ES-I3 (cell line): ENCODE measurements around the gene HGS.

Experiments used
- H3K36me3 ChIP-seq: 2 replicates; pipeline ENCODE4 v1.6.1; 2013; ENCODE audit warnings: mild to moderate bottlenecking, low read length, control low read depth, moderate library complexity; ENCODE audit not compliant: insufficient read depth
- H3K4me1 ChIP-seq: 2 replicates; pipeline ENCODE4 v1.6.1; 2013; ENCODE audit warnings: mild to moderate bottlenecking, control low read depth, low read length; ENCODE audit not compliant: insufficient read depth
- H3K9ac ChIP-seq: 2 replicates; pipeline ENCODE4 v1.6.1; 2013; ENCODE audit warnings: low read depth, mild to moderate bottlenecking, low read length, moderate library complexity
- H3K9me3 ChIP-seq: 2 replicates; pipeline ENCODE4 v1.6.1; 2013; ENCODE audit warnings: mild to moderate bottlenecking, low read length, moderate library complexity; ENCODE audit not compliant: control insufficient read depth, insufficient read depth

HGS gene

DNA sequence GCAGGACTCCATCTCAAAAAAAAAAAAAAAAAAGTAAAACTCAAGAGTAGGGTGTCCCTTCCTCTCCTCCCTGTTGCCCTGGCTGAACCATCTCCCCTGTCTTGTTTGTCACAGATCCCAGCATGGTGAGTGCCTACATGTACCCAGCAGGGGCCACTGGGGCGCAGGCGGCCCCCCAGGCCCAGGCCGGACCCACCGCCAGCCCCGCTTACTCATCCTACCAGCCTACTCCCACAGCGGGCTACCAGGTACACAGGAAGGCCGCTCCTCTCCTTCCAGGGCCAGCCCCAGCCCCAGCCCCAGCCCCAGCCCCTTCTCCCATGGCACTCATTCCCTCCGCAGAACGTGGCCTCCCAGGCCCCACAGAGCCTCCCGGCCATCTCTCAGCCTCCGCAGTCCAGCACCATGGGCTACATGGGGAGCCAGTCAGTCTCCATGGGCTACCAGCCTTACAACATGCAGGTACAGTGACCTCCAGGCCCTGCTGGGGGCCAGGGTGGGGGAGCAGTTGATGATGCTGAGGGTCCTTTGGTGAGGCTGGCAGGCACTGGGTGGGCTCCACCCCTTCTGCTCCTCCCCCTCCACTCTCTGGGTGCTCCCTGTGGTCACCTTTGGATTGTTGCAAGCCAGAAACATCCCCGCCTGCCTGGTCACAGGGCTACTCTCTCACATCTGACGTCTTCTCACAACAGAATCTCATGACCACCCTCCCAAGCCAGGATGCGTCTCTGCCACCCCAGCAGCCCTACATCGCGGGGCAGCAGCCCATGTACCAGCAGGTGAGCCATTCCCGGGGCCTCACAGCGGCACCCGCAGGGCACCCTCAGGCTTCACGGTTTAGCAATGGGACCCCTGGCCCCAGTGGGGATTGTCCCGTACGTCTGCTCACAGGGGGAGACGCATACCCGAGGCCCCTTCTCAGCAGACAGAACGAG, 16.8 kb downstream of the HGS start:
- no peak overlapping the region for H3K9ac ChIP-seq
- peaks cover 28% of the 10 kb centered on the region for H3K36me3 ChIP-seq
- no peaks in the 10 kb centered on the region for H3K9me3 ChIP-seq
- peaks cover 7% of the 10 kb centered on the region; the same call in 1 of the 2 replicates for H3K4me1 ChIP-seq

DNA sequence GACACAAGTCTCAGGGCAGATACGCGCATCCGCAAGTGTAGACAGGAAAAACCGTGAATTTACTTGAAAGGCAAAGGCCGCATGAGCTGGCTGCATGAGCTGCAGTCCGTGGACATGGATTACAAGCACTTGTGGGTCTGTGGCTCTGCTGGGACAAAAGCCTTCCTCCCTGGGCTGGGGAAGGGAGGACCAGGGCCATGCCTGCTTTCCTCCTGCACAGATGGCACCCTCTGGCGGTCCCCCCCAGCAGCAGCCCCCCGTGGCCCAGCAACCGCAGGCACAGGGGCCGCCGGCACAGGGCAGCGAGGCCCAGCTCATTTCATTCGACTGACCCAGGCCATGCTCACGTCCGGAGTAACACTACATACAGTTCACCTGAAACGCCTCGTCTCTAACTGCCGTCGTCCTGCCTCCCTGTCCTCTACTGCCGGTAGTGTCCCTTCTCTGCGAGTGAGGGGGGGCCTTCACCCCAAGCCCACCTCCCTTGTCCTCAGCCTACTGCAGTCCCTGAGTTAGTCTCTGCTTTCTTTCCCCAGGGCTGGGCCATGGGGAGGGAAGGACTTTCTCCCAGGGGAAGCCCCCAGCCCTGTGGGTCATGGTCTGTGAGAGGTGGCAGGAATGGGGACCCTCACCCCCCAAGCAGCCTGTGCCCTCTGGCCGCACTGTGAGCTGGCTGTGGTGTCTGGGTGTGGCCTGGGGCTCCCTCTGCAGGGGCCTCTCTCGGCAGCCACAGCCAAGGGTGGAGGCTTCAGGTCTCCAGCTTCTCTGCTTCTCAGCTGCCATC, 17.7 kb downstream of the HGS start:
- Histone ChIP-seq H3K9ac (peak overlapping the region; percentile 90; the same call in 1 of the 2 replicates), H3K36me3 (peaks cover 28% of the 10 kb centered on the region), H3K9me3 (no peaks in the 10 kb centered on the region), H3K4me1 (peaks cover 7% of the 10 kb centered on the region; the same call in 1 of the 2 replicates)

DNA sequence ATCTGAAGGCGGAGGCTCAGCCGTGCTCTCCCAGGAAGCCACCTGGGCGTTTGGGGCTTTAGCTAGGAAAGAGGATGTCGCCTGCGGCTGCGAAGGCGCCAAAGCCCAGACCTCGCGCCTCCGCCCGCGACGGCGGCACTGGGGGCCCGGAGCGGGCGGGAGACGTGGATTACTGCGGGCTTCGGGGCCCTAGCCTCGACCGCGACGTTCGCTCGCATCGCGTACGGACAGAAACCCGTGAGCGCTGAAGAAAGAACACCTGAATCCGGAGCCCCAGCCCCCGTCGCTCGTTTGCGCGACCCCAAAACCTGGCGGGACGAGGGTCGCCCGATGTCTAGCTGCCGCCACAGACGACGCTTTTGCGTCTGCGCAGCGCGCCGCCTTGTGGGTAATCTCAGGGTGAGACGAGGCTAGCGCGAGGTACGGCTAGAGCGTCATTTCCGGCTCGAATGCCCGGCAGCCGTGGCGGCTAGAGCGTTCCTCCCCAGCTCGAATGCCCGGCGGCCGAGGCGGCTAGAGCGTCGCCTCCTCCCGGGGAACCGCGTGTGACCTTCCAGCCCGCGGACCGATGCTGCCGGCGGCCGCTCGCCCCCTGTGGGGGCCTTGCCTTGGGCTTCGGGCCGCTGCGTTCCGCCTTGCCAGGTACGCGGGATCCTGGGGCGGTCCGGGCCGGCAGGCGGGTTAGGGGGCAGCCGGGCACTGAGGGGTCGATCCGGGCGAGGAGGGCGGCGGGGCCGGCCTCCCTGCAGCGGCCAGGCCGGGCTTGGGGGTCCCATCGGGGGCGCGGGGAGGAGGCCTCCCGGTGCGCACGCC, 19.3 kb downstream of the HGS start, which contains the start of gene MRPL12:
MRPL12 (plus strand) TSS at position 434 of the 813 bp plus-strand sequence; CDS start at position 569, 135 bp downstream.
- Histone ChIP-seq H3K9ac (peak within 1 kb of the TSS; percentile 90), H3K4me1 (peaks cover 7% of the 10 kb centered on the region; the same call in 1 of the 2 replicates), H3K9me3 (no peaks in the 10 kb centered on the region), H3K36me3 (peaks cover 26% of the 10 kb centered on the region)

DNA sequence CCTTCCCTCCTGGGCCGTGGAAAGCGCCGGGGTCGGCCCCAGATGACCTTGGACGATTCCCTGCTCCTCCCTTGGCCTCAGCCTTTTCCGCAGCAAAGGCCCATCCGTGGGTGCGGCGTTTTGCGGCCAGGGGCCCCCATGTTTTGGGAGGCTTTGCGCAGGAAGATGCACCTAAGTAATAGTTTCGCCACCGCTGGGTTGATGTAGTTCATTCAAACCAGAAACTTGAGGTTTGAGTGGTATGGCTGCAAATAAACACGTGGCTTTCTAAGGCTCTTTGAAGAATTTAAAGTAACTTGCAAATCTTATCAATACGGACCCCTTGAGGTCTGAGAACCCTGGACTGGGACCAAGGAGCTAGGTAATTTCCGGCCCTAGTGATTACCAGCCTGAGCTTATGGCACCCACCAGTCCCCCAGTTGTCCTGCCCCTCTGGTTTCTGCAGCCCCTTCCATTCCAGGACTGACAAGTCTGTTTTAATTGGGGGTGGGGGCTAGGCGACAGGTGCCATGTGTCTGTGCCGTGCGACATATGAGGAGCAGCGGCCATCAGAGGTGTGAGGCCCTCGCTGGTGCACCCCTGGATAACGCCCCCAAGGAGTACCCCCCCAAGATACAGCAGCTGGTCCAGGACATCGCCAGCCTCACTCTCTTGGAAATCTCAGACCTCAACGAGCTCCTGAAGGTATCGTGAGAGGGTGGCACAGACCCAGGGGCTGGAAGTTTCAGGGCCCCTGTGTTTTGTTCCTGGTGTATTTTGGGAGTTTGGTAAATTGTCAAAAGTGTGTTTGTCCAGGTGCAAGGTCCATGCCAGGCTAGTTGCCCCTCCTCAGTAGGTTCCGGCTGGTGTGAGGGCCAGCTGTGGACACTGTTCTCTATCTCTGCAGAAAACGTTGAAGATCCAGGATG, 20.2 kb downstream of the HGS start:
- Histone ChIP-seq H3K9ac (peak overlapping the region; percentile 90), H3K4me1 (peaks cover 7% of the 10 kb centered on the region; the same call in 1 of the 2 replicates), H3K36me3 (peaks cover 21% of the 10 kb centered on the region), H3K9me3 (no peaks in the 10 kb centered on the region)

DNA sequence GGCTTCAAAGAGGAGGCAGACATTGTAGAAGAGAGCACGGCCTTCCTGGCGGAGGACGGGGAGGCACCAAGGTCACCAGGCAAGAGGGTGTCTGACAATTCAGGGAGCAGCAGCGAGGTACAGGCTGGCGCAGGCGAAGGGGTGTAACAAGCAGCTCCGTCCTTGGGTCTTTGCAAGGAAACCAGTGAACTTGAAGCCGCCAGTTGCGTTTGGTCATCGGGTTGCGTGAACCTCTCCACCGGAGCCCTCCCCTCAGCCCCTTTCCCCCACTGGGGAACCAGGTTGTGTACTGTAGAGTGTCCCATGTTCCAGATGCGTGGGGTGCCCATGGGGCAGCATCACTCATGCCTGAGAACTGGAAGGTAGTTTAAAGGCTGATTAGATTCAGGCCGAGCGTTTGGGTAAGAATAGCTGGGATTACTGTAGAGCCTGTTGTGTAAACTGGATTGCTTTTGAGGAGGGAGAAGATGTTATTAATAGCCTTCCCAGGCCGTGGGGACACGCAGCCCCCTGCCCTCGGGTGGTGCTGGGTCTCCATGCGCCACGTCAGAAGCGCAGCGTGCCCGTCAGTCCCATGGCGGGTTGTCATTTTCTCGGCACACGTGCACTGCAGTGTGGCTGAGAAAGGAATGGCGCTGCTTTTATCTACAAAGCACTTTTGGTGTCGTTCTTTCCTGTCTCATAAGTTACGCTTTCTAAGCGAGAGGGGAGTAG, 21.9 kb downstream of the HGS start:
- Histone ChIP-seq H3K9me3 (no peaks in the 10 kb centered on the region), H3K4me1 (peaks cover 13% of the 10 kb centered on the region; the same call in 1 of the 2 replicates), H3K9ac (no peak overlapping the region), H3K36me3 (peaks cover 20% of the 10 kb centered on the region)

DNA sequence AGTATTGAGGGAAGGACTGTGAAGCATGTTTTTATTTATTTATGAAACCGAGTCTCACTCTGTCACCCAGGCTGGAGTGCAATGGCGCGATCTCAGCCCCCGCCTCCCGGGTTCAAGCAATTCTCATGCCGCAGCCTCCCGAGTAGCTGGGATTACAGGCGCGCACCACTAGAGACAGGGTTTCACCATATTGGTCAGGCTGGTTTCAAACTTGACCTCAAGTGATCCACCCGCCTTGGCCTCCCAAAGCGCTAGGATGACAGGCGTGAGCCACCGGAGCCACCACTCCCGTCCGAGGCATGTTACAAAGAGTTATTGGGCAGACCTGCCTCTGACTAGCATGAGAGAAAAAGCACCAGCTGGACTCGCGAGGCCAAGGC, 22.4 kb downstream of the HGS start:
- H3K4me1 ChIP-seq: peaks cover 13% of the 10 kb centered on the region; the same call in 1 of the 2 replicates
- no peak overlapping the region for H3K9ac ChIP-seq
- no peaks in the 10 kb centered on the region for H3K9me3 ChIP-seq
- peaks cover 15% of the 10 kb centered on the region for H3K36me3 ChIP-seq

DNA sequence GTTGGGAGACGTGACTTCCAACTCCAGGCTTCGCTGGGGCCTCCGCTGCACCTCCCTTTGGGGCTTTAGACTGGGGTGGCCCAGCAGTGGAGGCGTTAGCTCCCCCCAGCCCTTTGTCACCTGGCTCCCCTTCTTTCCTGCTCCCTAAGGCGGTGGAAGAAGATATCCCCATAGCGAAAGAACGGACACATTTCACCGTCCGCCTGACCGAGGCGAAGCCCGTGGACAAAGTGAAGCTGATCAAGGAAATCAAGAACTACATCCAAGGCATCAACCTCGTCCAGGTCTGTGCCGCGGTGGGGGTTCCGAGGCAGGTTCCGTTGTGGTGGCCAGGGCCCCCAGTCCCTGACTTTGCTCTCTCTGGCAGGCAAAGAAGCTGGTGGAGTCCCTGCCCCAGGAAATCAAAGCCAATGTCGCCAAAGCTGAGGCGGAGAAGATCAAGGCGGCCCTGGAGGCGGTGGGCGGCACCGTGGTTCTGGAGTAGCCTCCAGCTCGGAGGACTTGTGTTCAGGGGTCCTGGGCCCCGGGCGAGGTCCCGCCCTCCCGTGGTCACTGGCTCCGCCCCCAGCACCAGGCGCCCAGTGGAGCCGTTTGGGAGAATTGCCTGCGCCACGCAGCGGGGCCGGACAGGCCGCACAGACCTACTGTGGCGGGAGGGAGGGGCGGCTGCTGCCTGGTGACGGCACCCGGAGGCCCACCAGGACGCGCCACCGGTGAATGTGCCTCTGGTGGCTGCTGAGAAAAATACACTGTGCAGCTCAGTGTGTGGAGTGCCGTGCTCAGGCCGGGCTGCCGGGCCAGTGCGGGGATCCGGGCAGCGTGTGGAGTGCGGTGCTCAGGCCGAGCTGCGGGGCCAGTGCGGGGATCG, 23.2 kb downstream of the HGS start:
- Histone ChIP-seq H3K9ac (no peak overlapping the region), H3K36me3 (peaks cover 10% of the 10 kb centered on the region), H3K4me1 (peaks cover 13% of the 10 kb centered on the region; the same call in 1 of the 2 replicates), H3K9me3 (no peaks in the 10 kb centered on the region)

DNA sequence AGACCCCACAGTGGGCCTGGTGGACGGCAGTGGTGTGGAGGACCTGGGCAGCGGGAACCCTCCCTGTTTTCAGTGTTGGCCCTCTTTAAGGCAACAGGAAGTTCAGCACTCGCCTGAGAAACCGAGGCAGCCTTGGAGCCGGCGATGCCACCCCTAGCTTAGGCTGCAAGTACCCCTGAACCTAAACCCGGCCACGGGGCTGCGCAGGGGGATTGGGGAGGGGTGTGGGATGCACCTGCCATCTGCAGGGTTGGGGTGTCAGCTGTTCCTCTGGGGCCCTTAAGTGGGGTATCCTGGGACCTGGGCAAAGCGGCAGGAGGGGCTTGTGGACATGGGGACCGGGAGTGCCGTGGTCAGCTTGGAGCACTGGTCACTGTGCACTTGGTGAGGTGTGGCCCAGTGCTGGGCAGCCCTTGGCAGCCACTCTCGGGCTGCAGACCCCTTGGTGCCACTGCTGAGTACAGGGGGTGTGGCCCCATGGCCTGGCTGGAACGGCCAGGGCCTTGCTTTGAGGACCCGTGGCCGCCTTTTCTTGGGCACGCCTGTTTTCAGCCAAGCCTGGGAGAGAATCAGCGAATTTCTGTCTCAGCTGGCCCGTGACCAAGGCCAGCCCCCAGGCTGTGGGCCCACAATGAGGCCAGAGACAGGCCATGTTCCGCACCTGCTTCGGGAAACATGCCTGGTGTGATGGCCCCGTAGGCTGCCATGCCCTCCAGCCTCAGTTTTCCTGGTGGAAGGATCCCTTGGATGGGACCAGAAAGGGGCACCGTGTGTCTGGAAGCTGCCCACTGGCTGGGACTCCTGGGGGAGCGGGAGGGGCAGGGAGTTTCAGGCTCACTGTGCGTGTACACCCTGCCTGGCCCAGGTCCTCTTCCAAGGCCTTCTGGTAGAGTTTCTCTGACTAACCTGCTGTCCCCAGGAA, 24.2 kb downstream of the HGS start:
- H3K9ac ChIP-seq: no peak overlapping the region
- H3K9me3 ChIP-seq: no peaks in the 10 kb centered on the region
- peaks cover 14% of the 10 kb centered on the region; the same call in 1 of the 2 replicates for H3K4me1 ChIP-seq
- peaks cover 10% of the 10 kb centered on the region for H3K36me3 ChIP-seq

DNA sequence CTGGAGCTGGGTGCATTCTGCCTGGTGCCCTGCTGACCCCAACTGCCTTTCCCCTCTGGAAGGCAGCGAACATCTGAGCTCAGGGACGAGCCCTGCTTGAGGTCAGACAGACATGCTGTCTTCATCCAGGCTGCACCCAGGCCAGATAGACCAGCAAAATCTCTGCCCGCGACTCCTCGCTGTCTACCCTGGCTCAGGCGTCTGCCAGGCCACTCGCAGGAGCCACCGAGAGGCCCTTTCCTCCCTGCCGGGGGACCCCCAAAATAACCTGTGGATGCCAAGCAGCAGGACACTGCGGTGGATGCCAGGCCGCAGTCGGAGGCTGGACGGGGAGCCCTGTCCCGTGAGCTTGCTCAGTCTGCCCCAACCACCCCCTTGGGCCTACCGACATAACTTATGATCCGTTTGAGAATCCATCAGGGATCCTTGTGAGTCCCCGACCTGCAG, 25.0 kb downstream of the HGS start:
- Histone ChIP-seq H3K9ac (no peak overlapping the region), H3K4me1 (peaks cover 19% of the 10 kb centered on the region; the same call in 1 of the 2 replicates), H3K36me3 (peaks cover 10% of the 10 kb centered on the region), H3K9me3 (no peaks in the 10 kb centered on the region)

DNA sequence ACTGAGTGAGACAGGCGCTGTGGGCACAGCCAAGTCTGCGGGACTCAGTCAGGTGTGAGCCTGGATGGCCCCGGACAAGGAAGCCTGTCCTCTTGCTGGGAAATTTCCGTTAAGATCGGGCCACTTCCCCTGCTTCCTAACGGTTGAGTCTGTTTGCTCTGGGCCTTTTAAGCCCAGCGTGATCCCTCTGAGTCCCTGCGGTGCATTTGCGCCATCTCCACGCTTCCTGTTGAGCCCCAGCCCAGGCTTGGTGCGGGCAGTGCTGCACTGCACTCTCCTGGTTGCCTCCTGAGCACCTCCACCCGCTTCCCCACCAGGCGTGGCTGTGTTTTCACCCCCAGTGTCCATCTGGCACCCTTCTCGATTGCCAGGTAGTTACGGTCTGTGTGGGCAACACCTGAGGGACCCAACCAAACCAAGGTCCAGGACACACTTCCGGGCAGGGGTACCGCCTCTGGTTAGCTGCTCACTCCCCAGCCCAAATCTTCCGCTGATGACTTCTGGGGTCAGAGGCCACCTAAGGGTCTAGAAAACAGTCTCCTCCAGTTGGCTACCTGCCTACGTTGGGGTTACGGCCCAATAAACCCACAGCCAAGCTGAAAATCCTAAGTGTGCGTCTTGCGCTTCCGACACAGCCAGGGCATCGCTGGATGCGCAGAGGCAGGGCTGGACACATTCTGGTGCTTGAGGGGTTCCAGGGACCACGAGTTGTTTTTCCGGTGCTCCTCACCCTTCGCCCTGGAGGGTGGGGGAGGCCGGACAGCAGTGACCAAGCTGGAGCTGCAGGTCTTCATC, 26.9 kb downstream of the HGS start:
- no peaks in the 10 kb centered on the region for H3K9me3 ChIP-seq
- H3K9ac ChIP-seq: peak overlapping the region; percentile 90
- H3K36me3 ChIP-seq: 0 out of 2 replicates have a peak, but pooled peaks cover 2% of the 10 kb centered on the region
- H3K4me1 ChIP-seq: peaks cover 15% of the 10 kb centered on the region; the same call in 1 of the 2 replicates
